Endothelial cell of umbilical vein (primary cell): Measurements from ENCODE around the gene ITPKA. TPM values are rescaled to one million over a fixed set of nuclear protein-coding genes. Genes with fewer than 3 reads are reported as not detected.

ENCODE experiments used
- BruUV-seq: library from RNA; stranded (reverse); fragments of 400-500 nt; replicated peaks from 2 replicates; lab custom pipeline; 2021; lab: Mats Ljungman, UMichigan
- CTCF ChIA-PET: fragments of 300-600, 350-600 bp; sonication (Branson Sonifier 250); formaldehyde crosslinking; loops from one replicate; lab custom pipeline; 2021; ENCODE audit warnings: antibody characterized with exemption, inconsistent platforms; lab: Charles Lee
- POLR2A ChIA-PET: fragments of 300-600, 350-600 bp; sonication (Branson Sonifier 250); formaldehyde crosslinking; loops from one replicate; lab custom pipeline; 2021; ENCODE audit warnings: antibody characterized with exemption, inconsistent platforms; lab: Charles Lee
- DNase-seq: peaks from one replicate; pipeline ENCODE4 v3.0.0-alpha.2; 2011; ENCODE audit warnings: low read depth, low spot score
- FAIRE-seq: peaks from 2 replicates; lab custom pipeline; 2011; peaks lifted over from hg19 to GRCh38; lab: Jason Lieb, UNC
- H2AFZ ChIP-seq: 2 replicates; pipeline ENCODE4 v1.6.0; 2012; ENCODE audit warnings: low read depth, low read length, control low read depth, inconsistent platforms
- H3K27ac ChIP-seq: 2 replicates; pipeline ENCODE4 v1.5.1; 2011; ENCODE audit warnings: low read depth, mild to moderate bottlenecking, control low read depth, low read length, moderate library complexity; ENCODE audit not compliant: insufficient read depth
- H3K27me3 ChIP-seq, 2 experiments: 2 replicates each; pipeline versions ENCODE4 v1.6.0 to v1.6.1; 2011; ENCODE audit warnings: low read length in 2 of 2, mixed read lengths in 1 of 2; ENCODE audit not compliant: control insufficient read depth in 2 of 2, insufficient read depth in 2 of 2
- H3K36me3 ChIP-seq, 2 experiments: 2 replicates in 1 of 2; 3 replicates in 1 of 2; pipeline ENCODE4 v1.5.1; 2011; ENCODE audit warnings: low read length in 2 of 2, mild to moderate bottlenecking in 1 of 2, moderate library complexity in 1 of 2; ENCODE audit not compliant: control insufficient read depth in 2 of 2, insufficient read depth in 2 of 2; ENCODE audit errors: extremely low read depth in 1 of 2
- H3K4me1 ChIP-seq: 3 replicates; pipeline ENCODE4 v1.5.1; 2011; ENCODE audit warnings: mild to moderate bottlenecking, low read length; ENCODE audit not compliant: control insufficient read depth, insufficient read depth; ENCODE audit errors: extremely low read depth
- H3K4me2 ChIP-seq: 2 replicates; pipeline ENCODE4 v1.6.1; 2011; ENCODE audit warnings: low read length, control low read depth, mixed read lengths; ENCODE audit not compliant: insufficient read depth
- H3K4me3 ChIP-seq, 3 experiments: fragments of 200-600 bp in 1 of 3; sonication (generic), shearing (Covaris generic) in 1 of 3; replicated peaks in 1 of 3; 2 replicates each; pipeline ENCODE4 v1.5.1; 2011 to 2016; ENCODE audit warnings: control low read depth in 3 of 3, low read length in 3 of 3, mild to moderate bottlenecking in 2 of 3, inconsistent platforms in 1 of 3, low read depth in 1 of 3, moderate library complexity in 1 of 3; ENCODE audit not compliant: insufficient read depth in 1 of 3
- H3K79me2 ChIP-seq: 2 replicates; pipeline ENCODE4 v1.6.0; 2012; ENCODE audit warnings: low read length, inconsistent platforms; ENCODE audit not compliant: control insufficient read depth, insufficient read depth
- H3K9ac ChIP-seq: replicated peaks from 2 replicates; pipeline ENCODE3; 2011; ENCODE audit warnings: low read length, control low read depth; ENCODE audit not compliant: insufficient read depth; ENCODE audit errors: extremely low read depth
- H3K9me1 ChIP-seq: replicated peaks from 3 replicates; pipeline ENCODE4 v1.6.0; 2011; ENCODE audit warnings: mild to moderate bottlenecking, low read length; ENCODE audit not compliant: control insufficient read depth, insufficient read depth; ENCODE audit errors: extremely low read depth
- H3K9me3 ChIP-seq: replicated peaks from 2 replicates; pipeline ENCODE4 v1.5.1; 2012; ENCODE audit warnings: low read length, inconsistent platforms; ENCODE audit not compliant: control insufficient read depth, insufficient read depth
- H4K20me1 ChIP-seq: replicated peaks from 2 replicates; pipeline ENCODE3; 2011; ENCODE audit warnings: mild to moderate bottlenecking, low read length; ENCODE audit not compliant: control insufficient read depth, insufficient read depth; ENCODE audit errors: extremely low read depth
- EZH2 ChIP-seq: IDR thresholded peaks from 2 replicates; pipeline ENCODE4 v1.6.1; 2012; ENCODE audit warnings: borderline replicate concordance, low read depth, mild to moderate bottlenecking, moderate library complexity, low read length, inconsistent platforms; ENCODE audit not compliant: severe bottlenecking
- FOS ChIP-seq: IDR thresholded peaks from 2 replicates; pipeline ENCODE4 v1.6.1; 2011; ENCODE audit warnings: mild to moderate bottlenecking, low read length, moderate library complexity, borderline replicate concordance; ENCODE audit not compliant: insufficient read depth
- GATA2 ChIP-seq: IDR thresholded peaks from 2 replicates; pipeline ENCODE4 v1.7.0; 2011; ENCODE audit warnings: low read depth, mild to moderate bottlenecking, moderate library complexity, mixed read lengths, low read length; ENCODE audit not compliant: insufficient read length, insufficient read depth
- JUN ChIP-seq: IDR thresholded peaks from 2 replicates; pipeline ENCODE4 v1.6.1; 2011; ENCODE audit warnings: borderline replicate concordance, low read depth; ENCODE audit not compliant: insufficient read length, insufficient read depth
- MAX ChIP-seq: IDR thresholded peaks from 2 replicates; pipeline ENCODE4 v1.6.1; 2011; ENCODE audit not compliant: insufficient read depth, insufficient read length
- MYC ChIP-seq: IDR thresholded peaks from one replicate; pipeline ENCODE4 v1.6.1; 2011; ENCODE audit warnings: mild to moderate bottlenecking, low read depth, low read length
- POLR2A ChIP-seq: IDR thresholded peaks from 2 replicates; pipeline ENCODE4 v1.6.1; 2012; ENCODE audit warnings: low read depth, mild to moderate bottlenecking, control low read depth, low read length
- POLR2AphosphoS5 ChIP-seq: IDR thresholded peaks from 2 replicates; pipeline ENCODE4 v1.6.1; 2012; ENCODE audit warnings: low read depth, mild to moderate bottlenecking, control low read depth, low read length, moderate library complexity; ENCODE audit not compliant: insufficient read depth
- dilution Hi-C: fragments of 300-500 bp; cut with MboI; formaldehyde crosslinking; loops from one replicate; pipeline ENCODE4 v1.15.0; 2019; ENCODE audit warnings: low sequenced_read_pairs; ENCODE audit not compliant: extremely low pct_ligation_motif_present
- intact Hi-C: fragments of 100-400 bp; cut with micrococcal nuclease; formaldehyde crosslinking; loops from one replicate; pipeline ENCODE4 v1.10.0; 2022
- polyA plus RNA-seq, 4 experiments: library from polyadenylated mRNA; depleted of rRNA in 3 of 4; stranded (reverse) in 3 of 4; unstranded in 1 of 4; fragments of >200 nt; gene quantifications; 2 replicates each; pipeline versions ENCODE4 v1.2.1 to v1.2.3, GENCODE V29; 2011 to 2012; ENCODE audit warnings: missing spikeins in 1 of 4
- total RNA-seq: library from RNA; stranded (reverse); gene quantifications from 2 replicates; pipeline ENCODE4 v1.2.3, GENCODE V29; 2021
- TF ChIP-seq, protein P1 (sequence below), 2 donors: IDR thresholded peaks; 1 replicate in 1 of 2; 2 replicates in 1 of 2; pipeline ENCODE4 v1.5.1; 2011; ENCODE audit warnings: low read length in 2 of 2, mild to moderate bottlenecking in 2 of 2, moderate library complexity in 2 of 2, control low read depth in 1 of 2, inconsistent platforms in 1 of 2, low read depth in 1 of 2; ENCODE audit not compliant: insufficient read depth in 1 of 2; ENCODE audit errors: extremely low read depth in 1 of 2

Gene ITPKA
- total and polyA plus RNA-seq, 2 donors (not counting 3 experiments of a cell fraction or from before 2014, with no cell fraction given), result 0.14 to 0.66 TPM

- peak overlapping the region in 1 of 3 experiments; percentile 51 for H3K4me3 ChIP-seq
- H4K20me1 ChIP-seq, result no peaks in the 10 kb centered on the region
- H3K4me1 ChIP-seq, result peaks cover 30% of the 10 kb centered on the region
- peaks cover 19 to 34% of the 10 kb centered on the region in 2 experiments for H3K27me3 ChIP-seq
- H3K9me1 ChIP-seq, result no peaks in the 10 kb centered on the region
- no peak for TF ChIP-seq POLR2A
- TF ChIP-seq EZH2, result no peak
- TF ChIP-seq FOS, result no peak
- TF ChIP-seq, protein P1, sequence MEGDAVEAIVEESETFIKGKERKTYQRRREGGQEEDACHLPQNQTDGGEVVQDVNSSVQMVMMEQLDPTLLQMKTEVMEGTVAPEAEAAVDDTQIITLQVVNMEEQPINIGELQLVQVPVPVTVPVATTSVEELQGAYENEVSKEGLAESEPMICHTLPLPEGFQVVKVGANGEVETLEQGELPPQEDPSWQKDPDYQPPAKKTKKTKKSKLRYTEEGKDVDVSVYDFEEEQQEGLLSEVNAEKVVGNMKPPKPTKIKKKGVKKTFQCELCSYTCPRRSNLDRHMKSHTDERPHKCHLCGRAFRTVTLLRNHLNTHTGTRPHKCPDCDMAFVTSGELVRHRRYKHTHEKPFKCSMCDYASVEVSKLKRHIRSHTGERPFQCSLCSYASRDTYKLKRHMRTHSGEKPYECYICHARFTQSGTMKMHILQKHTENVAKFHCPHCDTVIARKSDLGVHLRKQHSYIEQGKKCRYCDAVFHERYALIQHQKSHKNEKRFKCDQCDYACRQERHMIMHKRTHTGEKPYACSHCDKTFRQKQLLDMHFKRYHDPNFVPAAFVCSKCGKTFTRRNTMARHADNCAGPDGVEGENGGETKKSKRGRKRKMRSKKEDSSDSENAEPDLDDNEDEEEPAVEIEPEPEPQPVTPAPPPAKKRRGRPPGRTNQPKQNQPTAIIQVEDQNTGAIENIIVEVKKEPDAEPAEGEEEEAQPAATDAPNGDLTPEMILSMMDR (IDR thresholded peaks at IDR 0.05; ENCODE audit: extremely low read depth in 1 of 2, insufficient read depth in 1 of 2, low read depth in 1 of 2, low read length in 2 of 2), result no peak
- no peak for TF ChIP-seq MYC
- TF ChIP-seq MAX, result no peak
- TF ChIP-seq JUN, result no peak
- TF ChIP-seq POLR2AphosphoS5, result no peak
- TF ChIP-seq GATA2, result no peak
- POLR2A ChIA-PET, result interaction anchor here (0.6 kb wide), 1 partner anchor 11 kb away, joined by 3 read pairs; no protein-coding TSS in a partner anchor
- no peak overlapping the region for H3K9ac ChIP-seq
- CTCF ChIA-PET, result interaction anchor here (0.9 to 3.1 kb wide), 2 partner anchors 12 to 28 kb away, joined by 3 to 16 read pairs; no protein-coding TSS in a partner anchor
- H3K79me2 ChIP-seq, result no peaks in the 10 kb centered on the region
- FAIRE-seq (no peak), DNase-seq (no peak)
- intact Hi-C loops (no loop called here), dilution Hi-C loops (no loop called here)
- H3K9me3 ChIP-seq, result no peaks in the 10 kb centered on the region
- H3K27ac ChIP-seq, result no peak overlapping the region
- no TSS peak for BruUV-seq
- no peaks in the 10 kb centered on the region for H3K36me3 ChIP-seq
- peak overlapping the region; percentile 14 for H2AFZ ChIP-seq
- H3K4me2 ChIP-seq, result peak overlapping the region; percentile 69
Measured at GRCh38 chr15:41493902-41494189, 172 bp downstream of the ITPKA start.
